Activated gamma-delta T cell treated with anti-CD3 and anti-CD28 coated beads, Interleukin-2, amount 50 U/mL, for 16 hours (primary cell): Measurements from ENCODE around the gene ARHGAP26.

ENCODE experiments used
- DNase-seq: peaks from one replicate; pipeline ENCODE4 v3.0.0-alpha.2; 2020; ENCODE audit warnings: low read depth

The ARHGAP26 gene

GRCh38 chr5:142811866-142812557 is 41.8 kb downstream of the ARHGAP26 start:
- DNase-seq, result no peak

DNA sequence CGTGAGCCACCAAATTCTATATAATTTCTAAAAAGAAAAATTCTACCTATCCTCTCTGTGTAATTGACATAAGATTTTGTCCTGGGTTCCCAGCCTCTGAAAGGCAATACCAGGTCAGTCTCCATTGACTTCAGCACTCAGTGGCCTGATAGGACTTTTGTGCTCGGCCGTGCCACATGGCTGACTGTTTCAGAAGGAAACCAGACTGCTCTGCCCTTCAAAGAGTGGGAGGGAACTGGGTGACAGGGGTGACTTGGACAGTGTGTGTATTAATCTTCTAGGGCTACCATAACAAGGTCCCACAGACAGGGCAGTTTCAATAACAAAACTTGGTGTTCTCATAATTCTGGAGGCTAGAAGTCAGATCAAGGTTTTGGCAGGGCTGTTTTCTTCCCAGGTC is 43.0 kb downstream of the ARHGAP26 start:
- DNase-seq, result no peak

GRCh38 chr5:142814122-142814521 is 43.9 kb downstream of the ARHGAP26 start:
- DNase-seq, result no peak

DNA sequence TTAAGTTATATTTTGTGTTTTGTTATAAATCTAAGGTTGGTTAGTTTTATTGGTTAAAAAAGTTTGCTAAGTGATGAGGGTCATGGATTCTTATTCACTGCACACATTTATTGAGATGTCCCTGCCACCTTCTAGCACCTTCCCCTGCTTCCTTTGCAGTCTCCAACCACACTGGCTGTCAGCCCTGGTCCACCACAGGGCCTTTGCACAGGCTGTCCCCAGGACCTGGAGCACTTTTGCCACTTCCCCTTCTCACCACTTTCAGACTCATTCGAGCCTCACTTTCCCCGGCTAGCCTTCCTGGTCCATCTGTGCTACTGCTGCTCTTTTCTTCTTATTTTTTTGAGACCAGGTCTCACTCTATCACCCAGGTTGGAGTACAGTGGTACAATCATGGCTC is 45.3 kb downstream of the ARHGAP26 start:
- DNase-seq, result no peak

- no peak for DNase-seq
Measured at GRCh38 chr5:142816531-142817430, 46.6 kb downstream of the ARHGAP26 start.

- no peak for DNase-seq
Measured at GRCh38 chr5:142817949-142818431, 47.8 kb downstream of the ARHGAP26 start.

DNA sequence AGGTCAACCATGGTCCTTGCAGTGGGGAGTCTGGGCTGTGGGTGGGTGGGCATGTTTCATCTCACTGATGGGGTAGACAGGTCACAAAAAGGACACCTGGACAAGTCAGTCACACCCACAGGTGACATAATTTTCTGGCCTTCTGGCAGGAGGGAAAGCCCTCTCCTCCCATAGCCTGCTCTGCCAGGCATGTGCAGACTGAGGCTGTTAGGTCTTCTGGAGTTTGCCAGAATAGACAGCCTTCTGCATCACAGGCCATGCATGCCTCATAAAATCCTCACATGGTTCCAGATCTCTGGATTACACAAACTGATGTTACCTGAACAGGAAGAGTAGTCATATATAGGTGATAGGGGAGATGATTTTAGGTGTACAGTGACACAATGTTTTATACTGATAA is 49.1 kb downstream of the ARHGAP26 start:
- DNase-seq, result no peak

GRCh38 chr5:142819825-142820224 is 49.6 kb downstream of the ARHGAP26 start:
- no peak for DNase-seq

GRCh38 chr5:142820447-142820846 is 50.3 kb downstream of the ARHGAP26 start:
- no peak for DNase-seq

- DNase-seq, result no peak
Measured at GRCh38 chr5:142821034-142821732, 51.0 kb downstream of the ARHGAP26 start.

GRCh38 chr5:142821733-142822487 is 51.7 kb downstream of the ARHGAP26 start:
- no peak for DNase-seq

GRCh38 chr5:142823126-142823525 is 52.9 kb downstream of the ARHGAP26 start:
- no peak for DNase-seq

DNA sequence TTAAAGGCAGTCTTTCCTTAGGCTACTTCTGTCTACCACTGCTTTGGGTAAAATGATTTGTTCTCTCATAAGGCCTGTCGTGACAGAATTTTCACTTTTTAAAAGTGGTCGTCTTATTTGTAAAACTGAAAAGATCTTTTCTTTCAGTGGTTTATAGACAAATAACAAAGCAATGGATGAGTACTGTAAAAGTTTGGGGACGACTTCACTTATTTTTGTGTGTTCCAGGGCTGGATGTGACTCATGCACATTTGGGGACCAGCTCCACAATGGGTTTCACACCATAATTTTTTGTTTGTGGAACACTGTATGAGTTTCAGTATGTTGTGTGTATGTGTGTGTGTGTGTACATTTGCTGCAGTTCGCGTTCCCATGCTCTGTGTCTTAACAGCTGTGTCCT is 53.6 kb downstream of the ARHGAP26 start:
- DNase-seq, result no peak

DNA sequence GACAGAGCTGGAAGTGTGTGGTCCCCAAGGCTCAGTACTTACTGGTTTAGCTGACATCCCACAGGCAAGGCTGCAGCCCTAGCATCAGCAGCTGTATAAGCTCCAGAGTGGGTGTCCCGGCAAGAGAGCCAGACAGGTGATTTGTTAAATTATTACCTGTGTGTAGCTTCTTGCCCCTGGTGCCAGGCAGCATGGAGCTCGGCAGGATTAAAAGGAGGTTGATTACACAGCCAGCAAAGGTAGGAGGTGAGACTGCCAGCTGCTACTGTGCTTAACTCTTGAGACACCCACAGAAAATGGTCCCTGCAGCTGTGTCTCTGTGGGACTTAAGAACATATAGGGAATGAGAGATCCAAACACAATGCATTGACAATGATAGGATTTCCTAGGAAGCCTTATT is 54.2 kb downstream of the ARHGAP26 start:
- no peak for DNase-seq

GRCh38 chr5:142825378-142826089 is 55.4 kb downstream of the ARHGAP26 start:
- DNase-seq, result no peak

DNA sequence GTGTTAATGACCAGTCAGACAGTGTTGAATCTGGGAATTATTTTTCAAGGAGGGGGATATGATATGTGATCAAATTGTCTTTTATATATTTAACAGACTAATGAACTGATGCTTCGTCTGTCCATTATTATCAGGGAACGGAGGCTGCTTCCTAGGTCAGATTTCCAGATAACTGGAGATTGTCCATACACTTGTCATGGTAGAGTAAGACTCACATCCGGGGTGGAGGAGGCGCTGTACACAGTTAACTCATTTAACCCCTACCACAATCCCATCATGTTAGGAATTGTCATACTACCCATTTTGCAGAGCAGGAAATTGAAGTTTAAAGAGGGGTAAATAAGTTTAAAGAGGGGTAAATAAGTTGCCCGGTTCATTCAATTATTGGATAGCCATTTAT is 55.9 kb downstream of the ARHGAP26 start:
- no peak for DNase-seq

- no peak for DNase-seq
Measured at GRCh38 chr5:142826741-142827492, 56.7 kb downstream of the ARHGAP26 start.

DNA sequence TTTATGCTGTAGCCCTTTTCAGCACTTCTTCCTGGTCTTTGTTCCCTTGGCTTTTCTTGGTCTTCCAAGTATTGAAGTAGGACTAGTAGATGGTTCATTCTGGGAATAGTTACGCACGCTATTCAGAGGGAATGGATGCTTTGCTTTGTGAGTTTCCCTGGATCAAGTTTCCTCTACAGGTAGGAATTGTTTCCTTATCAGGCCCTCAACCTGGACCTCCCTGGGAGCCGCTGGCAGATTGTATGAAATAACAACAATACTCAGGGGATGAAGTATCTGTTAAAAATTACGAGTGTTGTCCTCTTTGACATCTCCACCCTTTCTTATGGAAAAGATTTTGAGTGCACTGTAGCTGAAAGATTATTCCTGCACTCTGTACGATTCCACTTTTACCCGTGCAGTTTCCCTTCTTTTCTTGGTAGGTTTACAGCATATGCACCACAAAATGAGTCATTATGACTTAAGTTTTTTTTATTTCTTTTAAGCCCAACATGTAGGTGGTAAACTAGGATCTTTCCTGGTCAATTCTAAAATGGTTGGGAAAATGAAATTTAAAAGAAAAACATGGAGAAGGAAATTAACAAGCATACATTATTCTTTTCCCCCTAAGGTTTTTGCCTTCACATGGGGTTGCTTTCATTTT is 57.9 kb downstream of the ARHGAP26 start:
- no peak for DNase-seq

GRCh38 chr5:142828797-142829535 is 58.8 kb downstream of the ARHGAP26 start:
- no peak for DNase-seq
